ACC112 (cell line): ENCODE measurements around the gene FAP.

Source experiments
- H2AFZ ChIP-seq: fragments of 200-600 bp; sonication (generic); one replicate; pipeline ENCODE4 v1.6.0; 2017; ENCODE audit warnings: antibody characterized with exemption, low read length; ENCODE audit not compliant: unreplicated experiment
- H3K27ac ChIP-seq: fragments of 200-600 bp; sonication (generic); 2 replicates; pipeline ENCODE4 v1.5.1; 2014; ENCODE audit warnings: low read depth, mild to moderate bottlenecking, antibody characterized with exemption, low read length, moderate library complexity
- H3K27me3 ChIP-seq: fragments of 200-600 bp; sonication (generic); 2 replicates; pipeline ENCODE4 v1.6.1; 2014; ENCODE audit warnings: mild to moderate bottlenecking, antibody characterized with exemption, low read length, moderate library complexity, mixed read lengths; ENCODE audit not compliant: insufficient read depth
- H3K36me3 ChIP-seq: fragments of 200-600 bp; sonication (generic); 2 replicates; pipeline ENCODE4 v1.6.1; 2016; ENCODE audit warnings: mild to moderate bottlenecking, antibody characterized with exemption, low read length, moderate library complexity, mixed read lengths; ENCODE audit not compliant: insufficient read depth
- H3K4me1 ChIP-seq: fragments of 200-600 bp; sonication (generic); one replicate; pipeline ENCODE4 v1.6.1; 2016; ENCODE audit warnings: low read length, mixed read lengths; ENCODE audit not compliant: insufficient read depth, unreplicated experiment, control insufficient read depth
- H3K4me3 ChIP-seq: fragments of 200-600 bp; sonication (generic); 2 replicates; pipeline ENCODE4 v1.5.1; 2014; ENCODE audit warnings: mild to moderate bottlenecking, low read depth, low read length
- H3K79me2 ChIP-seq: fragments of 200-600 bp; sonication (generic); one replicate; pipeline ENCODE4 v1.6.0; 2016; ENCODE audit warnings: low read length; ENCODE audit not compliant: control insufficient read depth, unreplicated experiment, insufficient read depth

The FAP gene

DNA sequence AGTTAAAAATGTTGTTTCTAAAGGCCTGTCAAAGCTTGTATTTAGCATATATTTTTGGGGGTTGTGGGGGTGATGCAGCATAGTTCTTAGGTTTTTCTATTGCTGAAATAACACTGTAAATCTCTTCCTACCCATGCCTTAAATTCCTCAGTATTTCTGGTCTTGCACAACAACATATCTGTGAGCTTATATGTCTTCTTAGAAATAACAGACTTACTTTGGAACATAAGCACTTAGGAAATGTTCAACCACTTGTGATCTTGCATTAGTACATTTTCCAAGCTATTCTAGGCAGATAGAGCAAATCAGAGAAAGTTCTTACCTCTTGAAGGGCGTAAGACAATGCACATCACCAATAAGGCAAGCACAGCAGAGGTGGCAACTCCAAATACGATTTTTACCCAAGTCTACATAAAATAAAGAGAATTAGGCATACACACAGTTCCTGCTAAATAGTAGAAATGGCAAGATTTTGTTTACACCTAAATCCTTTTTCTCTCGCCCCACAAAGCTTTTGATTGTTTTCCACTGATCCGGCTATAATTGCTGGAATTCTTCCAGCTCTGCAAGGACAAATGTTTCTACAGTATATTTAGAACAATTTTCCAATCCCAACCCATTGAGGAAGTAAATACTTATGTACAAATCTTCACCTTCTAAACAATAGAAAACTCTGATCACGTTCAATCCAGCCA, 512 bp downstream of the FAP start:
- H3K79me2 ChIP-seq, result peaks cover 36% of the 10 kb centered on the region
- H2AFZ ChIP-seq, result peak overlapping the region; percentile 89
- peak overlapping the region; percentile 90 for H3K27ac ChIP-seq
- H3K4me1 ChIP-seq, result peaks cover 49% of the 10 kb centered on the region
- peaks cover 17% of the 10 kb centered on the region for H3K36me3 ChIP-seq
- no peaks in the 10 kb centered on the region for H3K27me3 ChIP-seq
- H3K4me3 ChIP-seq, result peak overlapping the region; percentile 91

DNA sequence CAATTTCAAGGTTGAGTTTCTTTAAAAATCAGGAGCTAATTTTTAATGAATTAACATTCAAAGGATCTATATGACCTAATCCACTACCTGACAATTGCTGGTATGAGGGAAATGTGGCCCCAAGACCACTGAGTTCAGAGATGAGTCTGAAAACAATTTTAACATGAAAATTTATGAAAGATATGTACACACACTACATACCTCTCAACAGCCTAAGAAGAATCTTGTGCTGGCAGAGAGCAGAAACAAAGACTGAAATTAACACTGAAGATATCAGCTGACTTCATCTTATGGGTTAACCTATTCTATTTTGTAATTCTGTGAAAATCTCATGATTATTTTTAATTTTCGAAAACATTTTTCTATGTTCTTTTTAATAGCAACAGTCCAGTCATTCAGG, 1.7 kb downstream of the FAP start:
- Histone ChIP-seq H2AFZ (peak overlapping the region; percentile 6), H3K27ac (peak overlapping the region; percentile 90), H3K4me1 (peaks cover 49% of the 10 kb centered on the region), H3K27me3 (no peaks in the 10 kb centered on the region), H3K79me2 (peaks cover 36% of the 10 kb centered on the region), H3K36me3 (peaks cover 18% of the 10 kb centered on the region), H3K4me3 (peak overlapping the region; percentile 91)

- Histone ChIP-seq H3K4me1 (peaks cover 27% of the 10 kb centered on the region), H3K27ac (no peak overlapping the region), H3K79me2 (peaks cover 24% of the 10 kb centered on the region), H2AFZ (no peak overlapping the region), H3K36me3 (peaks cover 37% of the 10 kb centered on the region), H3K4me3 (no peak overlapping the region), H3K27me3 (no peaks in the 10 kb centered on the region)
These were observed 8.4 kb downstream of the FAP start for GRCh38 chr2:162234620-162235462.

- peak overlapping the region; percentile 15; the same call in 1 of the 2 replicates for H3K4me3 ChIP-seq
- peaks cover 22% of the 10 kb centered on the region for H3K36me3 ChIP-seq
- H2AFZ ChIP-seq, result no peak overlapping the region
- no peaks in the 10 kb centered on the region for H3K27me3 ChIP-seq
- peak overlapping the region; percentile 68 for H3K27ac ChIP-seq
- peaks cover 25% of the 10 kb centered on the region for H3K4me1 ChIP-seq
- peaks cover 22% of the 10 kb centered on the region for H3K79me2 ChIP-seq
These were observed 10.0 kb downstream of the FAP start for GRCh38 chr2:162233197-162233596.

- Histone ChIP-seq H3K27ac (peak overlapping the region; percentile 68), H3K79me2 (peaks cover 26% of the 10 kb centered on the region), H3K36me3 (peaks cover 22% of the 10 kb centered on the region), H2AFZ (no peak overlapping the region), H3K27me3 (no peaks in the 10 kb centered on the region), H3K4me3 (peak overlapping the region; percentile 15; the same call in 1 of the 2 replicates), H3K4me1 (peaks cover 25% of the 10 kb centered on the region)
These were observed 10.6 kb downstream of the FAP start for GRCh38 chr2:162232671-162233070.

DNA sequence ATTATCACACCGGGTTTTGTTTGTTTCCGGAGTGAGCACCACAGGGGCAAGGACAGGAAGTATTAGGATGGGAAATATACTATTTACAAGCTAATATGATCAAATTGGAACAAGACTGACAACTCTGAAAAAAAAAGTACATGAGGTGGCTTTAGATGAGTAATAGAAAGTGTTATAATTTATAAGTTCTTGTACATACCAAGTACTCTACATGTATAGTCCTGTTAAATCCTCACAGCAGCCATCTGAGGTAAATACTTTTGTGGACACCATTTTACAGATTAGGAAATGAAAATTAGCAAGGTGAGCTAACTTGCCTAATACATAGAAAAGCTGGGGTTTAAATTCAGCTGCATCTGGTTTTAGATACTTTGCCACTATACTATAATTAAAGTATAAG, 11.2 kb downstream of the FAP start:
- Histone ChIP-seq H3K27me3 (no peaks in the 10 kb centered on the region), H3K36me3 (peaks cover 22% of the 10 kb centered on the region), H3K79me2 (peaks cover 32% of the 10 kb centered on the region), H3K4me1 (peaks cover 25% of the 10 kb centered on the region), H2AFZ (no peak overlapping the region), H3K4me3 (no peak overlapping the region), H3K27ac (0 out of 2 replicates have a peak overlapping the region, but pooled peaks have one; percentile 68)

DNA sequence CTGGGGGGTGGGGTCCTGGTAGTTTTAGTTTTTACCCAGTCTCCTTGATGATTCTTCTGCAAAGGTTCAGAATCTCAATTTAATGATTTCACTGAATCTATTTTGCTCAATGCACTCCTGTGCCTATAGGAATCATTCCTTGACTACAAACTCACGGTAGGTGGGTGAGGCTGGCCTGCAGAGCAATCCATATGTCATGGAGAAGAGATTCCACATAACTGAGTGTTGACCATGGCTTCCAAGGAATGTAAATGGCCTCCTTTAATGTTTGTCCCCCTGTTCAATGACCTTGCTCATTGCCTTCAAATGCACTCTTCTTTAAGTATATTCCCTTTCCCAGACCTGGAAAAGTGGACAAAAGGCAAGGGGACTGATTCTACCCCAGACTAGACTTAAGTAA, 12.5 kb downstream of the FAP start:
- peaks cover 14% of the 10 kb centered on the region for H3K36me3 ChIP-seq
- H3K4me3 ChIP-seq, result no peak overlapping the region
- no peak overlapping the region for H2AFZ ChIP-seq
- no peaks in the 10 kb centered on the region for H3K27me3 ChIP-seq
- H3K4me1 ChIP-seq, result peaks cover 25% of the 10 kb centered on the region
- H3K27ac ChIP-seq, result no peak overlapping the region
- peaks cover 32% of the 10 kb centered on the region for H3K79me2 ChIP-seq

GRCh38 chr2:162226836-162227235, 16.4 kb downstream of the FAP start:
- no peak overlapping the region for H3K4me3 ChIP-seq
- H2AFZ ChIP-seq, result no peak overlapping the region
- no peaks in the 10 kb centered on the region for H3K27me3 ChIP-seq
- no peak overlapping the region for H3K27ac ChIP-seq
- H3K4me1 ChIP-seq, result peaks cover 6% of the 10 kb centered on the region
- H3K79me2 ChIP-seq, result peaks cover 28% of the 10 kb centered on the region
- peaks cover 16% of the 10 kb centered on the region; the same call in 1 of the 2 replicates for H3K36me3 ChIP-seq

DNA sequence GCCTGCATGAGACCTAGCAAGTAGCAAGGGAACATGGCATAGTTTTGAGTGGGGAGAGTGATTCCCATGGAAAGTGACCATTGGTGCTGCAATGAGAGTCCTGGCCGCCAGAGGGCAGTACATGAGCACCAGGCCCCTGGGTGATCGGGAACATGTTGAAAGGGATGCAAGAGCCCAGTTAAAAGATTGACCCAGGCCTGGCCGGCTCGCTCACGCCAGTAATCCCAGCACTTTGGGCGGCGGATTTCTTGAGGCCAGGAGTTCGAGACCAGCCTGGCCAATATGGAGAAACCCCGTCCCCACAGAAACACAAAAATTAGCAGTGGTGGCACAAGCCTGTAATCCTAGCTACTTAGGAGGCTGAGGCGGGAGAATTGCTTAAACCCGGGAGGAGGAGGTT, 22.2 kb downstream of the FAP start:
- H3K36me3 ChIP-seq, result peaks cover 17% of the 10 kb centered on the region; the same call in 1 of the 2 replicates
- no peaks in the 10 kb centered on the region for H3K27me3 ChIP-seq
- H3K4me1 ChIP-seq, result peaks cover 10% of the 10 kb centered on the region
- H2AFZ ChIP-seq, result no peak overlapping the region
- H3K27ac ChIP-seq, result no peak overlapping the region
- H3K79me2 ChIP-seq, result no peaks in the 10 kb centered on the region
- H3K4me3 ChIP-seq, result no peak overlapping the region

GRCh38 chr2:162220368-162220767, 22.9 kb downstream of the FAP start:
- H3K27ac ChIP-seq, result no peak overlapping the region

More at GRCh38 chr2:162220368-162220767, 22.9 kb downstream of the FAP start:
- Histone ChIP-seq H3K79me2 (no peaks in the 10 kb centered on the region), H3K4me3 (no peak overlapping the region), H3K36me3 (peaks cover 19% of the 10 kb centered on the region; the same call in 1 of the 2 replicates), H2AFZ (no peak overlapping the region), H3K27me3 (no peaks in the 10 kb centered on the region), H3K4me1 (peaks cover 10% of the 10 kb centered on the region)
